ENCODE measurements around the gene PRDM2. TPM values are rescaled to one million over a fixed set of nuclear protein-coding genes. Genes with fewer than 3 reads are reported as not detected.

Gene PRDM2
- total RNA-seq, 1 donor from 2014 or later: 46.7 TPM

GRCh38 chr1:13871886-13872285, 171.9 kb downstream of the PRDM2 start:
- intact Hi-C loops (cut with DNase I): no loop called here
- Histone ChIP-seq H3K4me1 (no peaks in the 10 kb centered on the region), H3K9me3 (no peaks in the 10 kb centered on the region), H3K36me3 (no peaks in the 10 kb centered on the region), H3K4me3 (no peak overlapping the region), H3K27me3 (no peaks in the 10 kb centered on the region), H3K27ac (no peak overlapping the region)
- TF ChIP-seq CTCF (IDR thresholded peaks at IDR 0.05): no peak
- ATAC-seq (no peak), DNase-seq (no peak)

GRCh38 chr1:13873032-13873431, 173.0 kb downstream of the PRDM2 start:
- TF ChIP-seq CTCF (IDR thresholded peaks at IDR 0.05): no peak
- ATAC-seq (no peak), DNase-seq (no peak)
- no peaks in the 10 kb centered on the region for H3K36me3 ChIP-seq
- no peaks in the 10 kb centered on the region for H3K9me3 ChIP-seq
- intact Hi-C loops (cut with DNase I): no loop called here
- H3K4me3 ChIP-seq: no peak overlapping the region
- no peaks in the 10 kb centered on the region for H3K4me1 ChIP-seq
- no peak overlapping the region for H3K27ac ChIP-seq
- no peaks in the 10 kb centered on the region for H3K27me3 ChIP-seq

Other genes with a start within 250 kb of the PRDM2 start
- gene LRRC38, start 186.2 kb upstream of the PRDM2 start, total RNA-seq: 0.17 TPM
- gene PDPN, start 116.4 kb upstream of the PRDM2 start, total RNA-seq: 47.0 TPM

Data from upper lobe of right lung (tissue), 1 donor.